Small intestine (tissue), 7 donors: ENCODE results near the gene AGA. TPM values are rescaled to one million over a fixed set of nuclear protein-coding genes. Genes with fewer than 3 reads are reported as not detected.

Source experiments
- DNase-seq, 2 donors: peaks; one replicate each; pipeline versions ENCODE4 v3.0.0 to v3.0.0-alpha.2; 2013
- FAIRE-seq: peaks from 2 replicates; lab custom pipeline; 2012; peaks lifted over from hg19 to GRCh38; lab: Jason Lieb, UNC
- H3K27ac ChIP-seq, 3 donors: one replicate each; pipeline ENCODE4 v1.5.1; 2013; ENCODE audit warnings: low read length in 2 of 3, mild to moderate bottlenecking in 2 of 3, control low read depth in 1 of 3, inconsistent platforms in 1 of 3, low read depth in 1 of 3, moderate library complexity in 1 of 3
- H3K27me3 ChIP-seq, 3 donors: one replicate each; pipeline ENCODE4 v1.6.1; 2013; ENCODE audit warnings: low read length in 3 of 3, inconsistent platforms in 1 of 3; ENCODE audit not compliant: control insufficient read depth in 3 of 3, insufficient read depth in 3 of 3
- H3K36me3 ChIP-seq, 3 donors: one replicate each; pipeline ENCODE4 v1.6.1; 2013; ENCODE audit warnings: low read length in 3 of 3, inconsistent platforms in 1 of 3, low read depth in 1 of 3, mild to moderate bottlenecking in 1 of 3, moderate library complexity in 1 of 3; ENCODE audit not compliant: control insufficient read depth in 3 of 3, insufficient read depth in 2 of 3
- H3K4me1 ChIP-seq, 3 donors: one replicate each; pipeline ENCODE4 v1.6.1; 2013; ENCODE audit warnings: low read length in 2 of 3, inconsistent platforms in 1 of 3, low read depth in 1 of 3, mild to moderate bottlenecking in 1 of 3, moderate library complexity in 1 of 3; ENCODE audit not compliant: control insufficient read depth in 3 of 3, insufficient read depth in 2 of 3
- H3K4me3 ChIP-seq, 3 donors: one replicate each; pipeline ENCODE4 v1.5.1; 2013; ENCODE audit warnings: low read length in 3 of 3, control low read depth in 1 of 3, inconsistent platforms in 1 of 3, low read depth in 1 of 3, mild to moderate bottlenecking in 1 of 3, moderate library complexity in 1 of 3
- H3K9me3 ChIP-seq, 2 donors: one replicate each; pipeline ENCODE4 v1.6.1; 2013; ENCODE audit warnings: low read depth in 1 of 2, low read length in 1 of 2; ENCODE audit not compliant: control insufficient read depth in 2 of 2, insufficient read depth in 1 of 2
- WGBS, 3 donors: extraction: QIAGEN DNeasy Blood & Tissue Kit; methylation state at CpG; one replicate each; pipeline ENCODE4 v1.1.7; 2013; 5-methylcytosine and 5-hydroxymethylcytosine counted together
- polyA plus RNA-seq, 4 donors: library from polyadenylated mRNA; stranded (reverse) in 3 of 4; unstranded in 1 of 4; fragments of 200-250 nt in 3 of 4; fragments of 120-200 nt in 1 of 4; gene quantifications; one replicate each; pipeline versions ENCODE4 v1.2.1 to v1.2.3, GENCODE V29; 2013
- donor health status: healthy with polysubstance abuse.
- donor health status: control.
- donor health status: control.
- donor health status: Bipolar disorder and iron deficiency.
- donor health status: healthy.

Gene AGA
- polyA plus RNA-seq, 4 donors, result 6.0 to 32.2 (median 8.7) TPM

GRCh38 chr4:177411996-177412395 lies 30.2 kb downstream of the AGA start:
- H3K27me3 ChIP-seq, result no peaks in the 10 kb centered on the region
- no peaks in the 10 kb centered on the region for H3K36me3 ChIP-seq
- FAIRE-seq (no peak), DNase-seq (no peak)
- no peak overlapping the region for H3K27ac ChIP-seq
- peaks cover 0 to 6% (median 0%) of the 10 kb centered on the region in 3 donors for H3K4me1 ChIP-seq
- no peaks in the 10 kb centered on the region for H3K9me3 ChIP-seq
- WGBS, 3 donors, result 47 to 64% (median 55%) methylated on average over 5 of the region's 5 CpGs
- no peak overlapping the region for H3K4me3 ChIP-seq

DNA sequence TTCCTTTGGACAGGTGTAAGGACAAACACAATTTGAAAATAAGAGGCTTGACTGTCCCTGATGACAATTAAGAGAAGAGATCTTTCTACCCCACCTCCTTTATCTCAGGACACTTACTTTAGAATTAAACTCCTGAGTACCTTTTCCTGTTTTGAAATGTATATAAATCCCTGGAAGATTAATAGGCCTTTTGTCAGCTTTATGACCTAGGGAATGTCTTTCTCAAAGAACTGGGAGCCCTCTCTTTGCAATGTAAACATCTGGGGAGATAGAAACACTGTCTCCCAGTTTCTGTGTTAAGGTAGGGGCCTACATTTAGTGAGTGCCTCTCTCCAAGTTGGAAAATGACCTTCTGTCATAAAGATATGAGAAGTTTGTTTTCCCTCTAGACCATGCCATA lies 31.7 kb downstream of the AGA start:
- Histone ChIP-seq H3K27me3 (no peaks in the 10 kb centered on the region), H3K4me3 (no peak overlapping the region), H3K9me3 (no peaks in the 10 kb centered on the region), H3K27ac (peak overlapping the region in 1 of 3 donors; percentile 30), H3K4me1 (peaks cover 0 to 6% (median 0%) of the 10 kb centered on the region in 3 donors), H3K36me3 (no peaks in the 10 kb centered on the region)
- FAIRE-seq (no peak), DNase-seq (peak in 1 of 2 donors; percentile 24)

- no peak for FAIRE-seq
- H3K4me1 ChIP-seq, result peaks cover 0 to 6% (median 0%) of the 10 kb centered on the region in 3 donors
Observed at GRCh38 chr4:177408023-177408422, 34.2 kb downstream of the AGA start.

DNA sequence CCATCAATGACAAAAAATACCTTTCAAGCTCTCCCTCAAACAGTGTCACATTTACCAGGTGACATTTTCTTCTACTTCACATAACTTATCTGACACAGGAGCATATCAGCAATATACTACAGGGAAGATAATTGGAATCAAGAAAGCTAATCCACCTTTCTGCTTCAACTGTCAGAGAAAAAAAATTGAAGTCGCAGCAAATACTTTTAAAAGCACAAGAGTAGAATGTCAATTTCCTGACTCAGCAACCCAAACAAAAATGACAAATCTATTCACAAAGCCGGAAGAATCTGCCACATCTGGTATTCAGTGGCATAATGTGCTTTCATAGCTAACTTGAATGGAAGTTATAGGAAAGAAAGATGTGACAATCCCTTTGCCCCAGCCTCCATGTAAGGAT lies 36.7 kb downstream of the AGA start:
- no peaks in the 10 kb centered on the region for H3K27me3 ChIP-seq
- FAIRE-seq (no peak), DNase-seq (no peak)
- H3K9me3 ChIP-seq, result no peaks in the 10 kb centered on the region
- no peak overlapping the region for H3K27ac ChIP-seq
- no peaks in the 10 kb centered on the region for H3K36me3 ChIP-seq
- WGBS, 3 donors, result 57 to 76% (median 68%) methylated on average over 2 of the region's 2 CpGs
- no peak overlapping the region for H3K4me3 ChIP-seq
- H3K4me1 ChIP-seq, result peaks cover 2 to 6% (median 2%) of the 10 kb centered on the region in 3 donors

More at GRCh38 chr4:177408023-177408422, 34.2 kb downstream of the AGA start:
- Histone ChIP-seq H3K36me3 (no peaks in the 10 kb centered on the region), H3K27me3 (no peaks in the 10 kb centered on the region), H3K4me3 (no peak overlapping the region), H3K9me3 (no peaks in the 10 kb centered on the region), H3K27ac (no peak overlapping the region)
- DNase-seq, result no peak
- 95 to 97% (median 96%) methylated on average over 25 of the region's 25 CpGs for WGBS, 3 donors

- Histone ChIP-seq H3K4me1 (peaks cover 2 to 6% (median 2%) of the 10 kb centered on the region in 3 donors), H3K9me3 (no peaks in the 10 kb centered on the region), H3K27ac (no peak overlapping the region), H3K27me3 (no peaks in the 10 kb centered on the region), H3K36me3 (no peaks in the 10 kb centered on the region), H3K4me3 (no peak overlapping the region)
- FAIRE-seq, result no peak
- peak; percentile 8 to 17 for DNase-seq
- 80 to 86% (median 83%) methylated on average over 4 of the region's 4 CpGs for WGBS, 3 donors
Observed at GRCh38 chr4:177404986-177405385, 37.3 kb downstream of the AGA start.

DNA sequence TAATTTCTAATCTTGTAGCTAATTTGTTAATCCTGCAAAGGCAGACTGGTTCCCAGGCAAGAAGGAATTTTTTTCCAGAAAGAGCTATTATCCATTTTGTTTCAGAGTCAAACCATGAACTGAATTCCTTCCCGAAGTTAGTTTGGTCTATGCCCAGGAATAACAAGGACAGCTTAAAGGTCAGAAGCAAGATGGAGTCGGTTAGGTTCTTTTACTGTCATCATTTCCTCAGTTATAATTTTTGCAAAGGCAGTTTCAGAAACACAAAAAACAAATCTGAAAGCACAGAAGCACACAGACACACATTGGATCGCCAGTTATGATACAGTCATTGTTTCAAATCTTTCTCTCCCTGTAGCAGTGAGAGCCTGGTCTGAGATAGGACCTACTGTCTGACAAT lies 37.9 kb downstream of the AGA start:
- no peak for DNase-seq
- Histone ChIP-seq H3K36me3 (no peaks in the 10 kb centered on the region), H3K27ac (no peak overlapping the region), H3K4me3 (no peak overlapping the region), H3K9me3 (no peaks in the 10 kb centered on the region), H3K27me3 (no peaks in the 10 kb centered on the region), H3K4me1 (peaks cover 2 to 6% (median 2%) of the 10 kb centered on the region in 3 donors)
- 75 to 82% (median 75%) methylated on average over 3 of the region's 3 CpGs for WGBS, 3 donors
- FAIRE-seq, result no peak

GRCh38 chr4:177403746-177404145 lies 38.5 kb downstream of the AGA start:
- FAIRE-seq, result no peak
- H3K36me3 ChIP-seq, result no peaks in the 10 kb centered on the region
- no peak for DNase-seq
- peaks cover 2 to 5% (median 2%) of the 10 kb centered on the region in 3 donors for H3K4me1 ChIP-seq
- no peaks in the 10 kb centered on the region for H3K27me3 ChIP-seq
- 17 to 56% (median 31%) methylated on average over 6 of the region's 6 CpGs for WGBS, 3 donors
- H3K9me3 ChIP-seq, result no peaks in the 10 kb centered on the region
- no peak overlapping the region for H3K27ac ChIP-seq
- no peak overlapping the region for H3K4me3 ChIP-seq

DNA sequence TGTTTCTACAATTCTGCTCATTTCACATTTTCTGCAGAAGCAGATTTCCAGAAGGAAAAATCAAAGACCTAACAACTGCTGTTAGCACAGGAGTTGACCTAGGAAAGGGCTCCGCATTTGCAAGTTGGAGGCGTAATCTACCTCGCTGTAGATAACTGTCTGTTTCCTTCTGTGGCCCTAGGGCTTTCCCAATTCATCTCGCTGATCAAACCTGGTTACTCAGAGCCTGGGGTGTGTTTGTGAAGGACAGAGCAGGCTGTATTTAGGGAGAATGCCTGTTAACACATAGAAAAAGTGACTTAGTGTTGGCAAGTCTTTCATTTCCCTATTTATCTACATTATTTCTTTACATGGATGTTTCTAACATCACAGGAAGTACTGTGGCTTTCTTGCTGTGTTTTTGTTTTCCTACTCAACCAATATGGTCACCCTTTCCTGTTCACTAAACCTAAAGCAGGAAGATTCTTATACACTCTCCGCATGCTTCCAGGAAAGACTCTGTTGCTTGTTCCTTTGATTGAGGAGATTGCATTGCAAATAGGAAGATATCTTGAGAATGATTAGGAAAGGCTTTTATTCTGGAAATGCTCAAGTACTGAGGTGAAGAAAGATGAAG lies 40.5 kb downstream of the AGA start:
- no peaks in the 10 kb centered on the region for H3K9me3 ChIP-seq
- H3K27me3 ChIP-seq, result no peaks in the 10 kb centered on the region
- H3K4me3 ChIP-seq, result no peak overlapping the region
- no peaks in the 10 kb centered on the region for H3K36me3 ChIP-seq
- peak in 1 of 2 donors; percentile 20 for DNase-seq
- peaks cover 2% of the 10 kb centered on the region in 3 donors for H3K4me1 ChIP-seq
- H3K27ac ChIP-seq, result no peak overlapping the region
- 33 to 76% (median 56%) methylated on average over 5 of the region's 5 CpGs for WGBS, 3 donors
- no peak for FAIRE-seq

DNA sequence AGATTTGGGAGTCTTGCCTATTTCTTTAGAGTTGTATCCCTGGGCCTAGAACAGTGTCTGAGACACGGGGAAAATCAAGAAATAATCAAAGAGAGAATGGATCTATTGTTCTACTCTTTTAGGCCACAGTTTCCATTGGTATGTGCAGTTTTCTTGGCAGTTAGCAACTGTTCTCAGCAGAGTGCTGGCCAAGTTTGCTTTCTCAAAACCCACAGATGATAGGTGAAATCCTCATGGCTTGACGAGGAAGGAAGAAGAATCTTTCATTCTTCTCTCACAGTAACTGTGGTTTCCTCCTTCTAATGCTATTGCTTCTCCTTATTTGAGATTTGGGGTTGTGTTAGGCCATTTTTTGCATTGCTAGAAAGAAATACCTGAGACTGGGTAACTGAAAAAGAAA lies 42.2 kb downstream of the AGA start:
- Histone ChIP-seq H3K27ac (no peak overlapping the region), H3K36me3 (no peaks in the 10 kb centered on the region), H3K27me3 (no peaks in the 10 kb centered on the region), H3K4me1 (peaks cover 0 to 2% (median 2%) of the 10 kb centered on the region in 3 donors), H3K4me3 (no peak overlapping the region), H3K9me3 (no peaks in the 10 kb centered on the region)
- 69 to 89% (median 70%) methylated on average over 2 of the region's 2 CpGs for WGBS, 3 donors
- DNase-seq (no peak), FAIRE-seq (no peak)
